ENCODE data around the gene IZUMO4.

IZUMO4 gene

GRCh38 chr19:2110822-2111221 is 14.1 kb downstream of the IZUMO4 start:
- no peak for DNase-seq

- no peak for DNase-seq
Measured at GRCh38 chr19:2111425-2111824, 14.7 kb downstream of the IZUMO4 start.

GRCh38 chr19:2111886-2112285 is 15.2 kb downstream of the IZUMO4 start:
- DNase-seq = no peak

- DNase-seq = no peak
Measured at GRCh38 chr19:2112516-2113320, 16.0 kb downstream of the IZUMO4 start.

- no peak for DNase-seq
Measured at GRCh38 chr19:2113439-2114211, 16.9 kb downstream of the IZUMO4 start.

GRCh38 chr19:2114218-2114617 is 17.5 kb downstream of the IZUMO4 start:
- DNase-seq = no peak

GRCh38 chr19:2114821-2115220 is 18.1 kb downstream of the IZUMO4 start:
- no peak for DNase-seq

- no peak for DNase-seq
Measured at GRCh38 chr19:2115324-2115723, 18.6 kb downstream of the IZUMO4 start.

- no peak for DNase-seq
Measured at GRCh38 chr19:2115911-2116426, 19.3 kb downstream of the IZUMO4 start.

- no peak for DNase-seq
Measured at GRCh38 chr19:2116507-2116906, 19.8 kb downstream of the IZUMO4 start.

- DNase-seq = no peak
Measured at GRCh38 chr19:2117215-2117960, 20.7 kb downstream of the IZUMO4 start.

GRCh38 chr19:2118438-2118837 is 21.7 kb downstream of the IZUMO4 start:
- DNase-seq = no peak

GRCh38 chr19:2119921-2120785 is 23.4 kb downstream of the IZUMO4 start:
- DNase-seq = no peak

- no peak for DNase-seq
Measured at GRCh38 chr19:2120821-2121220, 24.1 kb downstream of the IZUMO4 start.

- DNase-seq = no peak
Measured at GRCh38 chr19:2121416-2122051, 24.8 kb downstream of the IZUMO4 start.

- DNase-seq = no peak
Measured at GRCh38 chr19:2122251-2122650, 25.5 kb downstream of the IZUMO4 start.

GRCh38 chr19:2122982-2123381 is 26.3 kb downstream of the IZUMO4 start:
- DNase-seq = no peak

- DNase-seq = no peak
Measured at GRCh38 chr19:2123682-2124387, 27.1 kb downstream of the IZUMO4 start.

GRCh38 chr19:2126879-2127518 is 30.3 kb downstream of the IZUMO4 start:
- no peak for DNase-seq

GRCh38 chr19:2127758-2128157 is 31.0 kb downstream of the IZUMO4 start:
- DNase-seq = peak in 2 of 3 experiments; percentile 54 to 76
